PC-9 (cell line): Measurements from ENCODE around the gene PKD2.

Source experiments
- CTCF ChIP-seq: fragments of 200-600 bp; sonication (generic); conservative IDR thresholded peaks from 2 replicates; pipeline ENCODE4 v1.6.1; 2017; ENCODE audit warnings: mixed run types, antibody characterized with exemption, mild to moderate bottlenecking, moderate library complexity
- EZH2 ChIP-seq: fragments of 200-600 bp; sonication (generic); IDR thresholded peaks from 2 replicates; pipeline ENCODE4 v1.8.0; 2017; ENCODE audit warnings: antibody characterized with exemption, low read depth

GRCh38 chr4:88102026-88102425 lies 94.6 kb downstream of the PKD2 start:
- no peak for TF ChIP-seq CTCF
- no peak for TF ChIP-seq EZH2
